HG02938 (cell line): ENCODE data around the gene PITPNM3.

ENCODE experiments used
- ATAC-seq: cut with Tn5 transposase; IDR thresholded peaks from one replicate; pipeline ENCODE4 v1.9.1; 2021; ENCODE audit warnings: mild to moderate bottlenecking, moderate library complexity; ENCODE audit not compliant: unreplicated experiment

PITPNM3 gene

DNA sequence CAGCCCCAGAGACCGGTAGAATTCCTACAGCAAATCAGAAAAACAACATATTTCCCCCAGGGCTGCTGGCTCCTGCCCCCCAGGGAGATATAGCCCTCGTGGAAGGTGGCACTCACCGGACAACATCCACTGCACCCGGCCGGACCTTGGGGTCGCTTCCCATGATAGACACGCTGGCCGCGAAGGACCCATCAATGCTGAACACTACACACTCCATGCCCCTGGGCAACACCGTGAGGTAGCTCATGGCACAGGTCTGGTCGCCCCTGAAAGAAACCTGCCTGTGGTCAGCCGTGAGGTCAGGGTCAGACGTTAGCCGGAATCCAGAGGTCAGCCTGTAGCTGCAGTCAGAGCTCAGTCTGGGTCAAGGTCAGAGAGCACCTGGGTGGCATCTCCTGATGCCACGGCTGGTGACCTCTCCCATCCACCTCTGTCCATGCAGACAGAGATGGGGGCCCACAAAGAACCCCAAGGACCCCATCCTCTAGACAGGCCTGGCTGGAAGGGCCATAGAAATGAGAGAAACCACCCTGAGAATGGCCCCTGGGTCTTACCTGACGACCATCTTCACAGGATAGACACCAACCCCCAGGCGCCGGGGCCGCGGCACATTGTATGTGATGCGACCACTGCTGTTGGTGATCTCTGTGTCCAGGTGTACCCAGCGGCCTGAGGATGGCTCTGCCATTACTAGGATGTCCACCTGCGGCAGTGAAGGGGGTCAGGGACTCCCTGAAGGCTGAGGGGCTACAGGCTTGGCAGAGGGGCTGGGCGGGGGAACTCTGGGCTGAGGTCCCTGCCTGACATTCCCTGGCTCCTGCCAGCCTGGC lies 92.5 kb downstream of the PITPNM3 start:
- no peak for ATAC-seq

DNA sequence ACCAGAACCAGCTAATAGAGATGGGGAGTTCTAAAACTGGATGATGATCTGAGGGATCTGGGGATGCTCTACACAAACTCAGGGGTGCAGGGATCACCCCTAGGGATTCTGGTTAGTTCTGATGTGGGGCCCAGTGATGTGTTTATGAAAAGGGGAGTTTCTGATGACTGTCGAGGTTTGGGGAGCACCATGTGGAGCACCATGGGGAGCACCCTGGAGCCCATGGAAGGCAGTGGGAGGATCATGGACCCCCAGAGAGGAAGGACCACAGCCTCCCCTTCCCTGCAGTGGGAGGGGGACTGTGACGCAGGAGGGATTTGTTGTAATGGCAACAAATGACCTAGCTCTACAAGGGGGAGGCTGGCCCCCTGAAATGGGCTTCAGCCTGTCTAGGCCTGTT lies 93.7 kb downstream of the PITPNM3 start:
- ATAC-seq, result no peak

DNA sequence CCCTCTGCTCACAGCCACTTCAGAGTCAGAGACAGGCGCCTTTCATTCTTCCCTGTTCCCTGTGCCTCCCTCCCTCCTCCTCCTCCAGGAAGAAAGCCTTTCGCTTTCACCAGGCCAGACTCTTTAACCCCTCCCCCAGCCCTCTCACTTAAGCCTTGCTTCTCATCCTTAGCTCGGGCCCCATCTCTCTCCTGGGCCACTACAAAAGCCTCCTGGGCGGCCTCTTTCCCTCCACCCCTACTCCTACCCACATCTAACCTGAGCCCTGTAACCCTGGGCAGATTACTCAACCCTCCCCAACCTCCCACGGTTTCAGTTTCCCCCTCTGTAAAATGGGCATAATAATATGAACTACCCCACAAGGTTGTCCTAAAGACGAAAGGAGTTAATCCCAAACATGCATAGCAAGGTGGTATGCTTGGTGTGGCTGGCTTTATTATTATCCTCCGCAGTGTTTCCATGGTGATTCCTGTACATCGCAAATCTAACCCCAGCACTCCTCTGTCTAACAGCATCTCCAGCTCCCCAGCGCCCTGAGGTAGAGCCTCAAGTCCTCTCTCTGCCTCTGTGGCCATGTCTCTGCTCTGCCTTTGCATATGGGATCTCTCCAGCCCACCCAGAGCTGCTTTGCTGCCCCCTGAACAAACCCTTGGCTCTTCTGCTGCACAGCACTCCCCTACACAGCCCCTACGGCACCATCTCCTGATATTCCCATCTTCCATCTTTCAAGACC lies 94.4 kb downstream of the PITPNM3 start:
- ATAC-seq, result no peak

DNA sequence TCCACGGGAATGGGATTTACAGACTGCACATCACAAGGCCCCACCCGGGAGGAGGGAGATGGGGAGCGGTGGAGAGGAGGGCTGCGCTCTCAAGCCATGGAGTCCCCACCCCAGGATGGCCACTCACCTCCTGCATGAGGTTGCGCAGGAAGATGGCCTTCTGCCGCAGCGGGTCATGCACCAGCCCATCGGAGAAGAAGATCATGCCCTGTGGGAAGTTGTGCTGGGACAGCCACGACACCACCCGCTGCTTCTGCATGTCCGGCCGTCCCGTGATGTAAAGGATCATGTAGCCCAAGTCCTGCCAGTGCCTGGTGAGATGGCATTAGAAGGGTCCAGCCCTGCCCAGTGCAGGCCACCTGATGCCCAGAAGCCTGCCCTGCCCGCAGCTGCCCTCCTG lies 95.1 kb downstream of the PITPNM3 start:
- no peak for ATAC-seq

DNA sequence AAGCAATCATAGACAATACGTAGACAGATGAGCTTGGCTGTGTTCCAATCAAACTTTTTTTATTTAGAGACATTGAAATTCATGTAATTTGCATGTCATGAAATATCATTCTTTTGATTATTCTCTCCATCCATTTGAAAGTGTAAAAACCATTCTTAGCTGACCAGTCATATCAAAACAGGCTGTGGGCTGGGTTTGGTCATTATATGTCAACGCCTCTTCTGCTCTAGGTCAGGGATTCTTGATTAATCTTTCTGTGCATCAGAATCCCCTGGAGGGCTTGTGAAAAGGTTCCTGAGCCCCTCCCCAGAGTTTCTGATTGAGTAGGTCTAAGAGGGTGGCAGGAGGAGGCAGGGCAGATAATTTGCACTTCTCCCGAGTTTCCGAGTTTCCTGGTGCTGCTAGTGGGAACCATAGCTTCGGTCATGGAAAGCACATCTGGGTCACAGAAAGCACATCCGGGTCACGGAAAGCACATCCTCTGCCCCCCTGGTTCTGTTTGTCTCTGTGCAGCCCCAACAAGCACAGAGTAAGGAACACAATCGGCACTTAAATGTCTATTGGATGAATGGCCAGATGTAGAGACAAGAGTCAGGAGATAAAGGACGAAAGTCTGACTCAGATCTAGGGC lies 95.7 kb downstream of the PITPNM3 start:
- no peak for ATAC-seq

DNA sequence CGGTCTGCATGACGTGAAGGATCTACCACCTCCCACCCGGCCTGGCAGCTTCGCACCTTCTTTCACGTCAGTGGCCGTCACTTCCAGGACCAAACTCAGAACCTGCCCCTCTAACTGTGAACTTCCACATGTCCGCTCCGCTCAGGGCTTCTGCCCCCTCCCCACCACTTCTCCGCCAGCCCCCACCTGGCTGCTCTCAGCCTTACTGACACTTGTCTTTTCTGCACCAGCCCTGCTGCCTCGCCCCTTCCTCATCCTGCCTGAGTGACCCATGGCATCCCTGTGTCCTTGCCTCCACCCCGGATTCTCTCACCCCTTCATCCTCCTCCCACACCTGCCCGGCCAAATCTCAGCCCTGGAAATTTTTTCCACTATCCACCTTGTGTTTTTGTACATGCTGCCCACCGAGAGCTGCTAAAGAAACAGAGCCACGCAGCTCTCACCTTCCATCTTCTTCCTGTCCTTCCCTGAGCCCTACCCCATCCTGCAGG lies 97.8 kb downstream of the PITPNM3 start:
- ATAC-seq, result no peak

DNA sequence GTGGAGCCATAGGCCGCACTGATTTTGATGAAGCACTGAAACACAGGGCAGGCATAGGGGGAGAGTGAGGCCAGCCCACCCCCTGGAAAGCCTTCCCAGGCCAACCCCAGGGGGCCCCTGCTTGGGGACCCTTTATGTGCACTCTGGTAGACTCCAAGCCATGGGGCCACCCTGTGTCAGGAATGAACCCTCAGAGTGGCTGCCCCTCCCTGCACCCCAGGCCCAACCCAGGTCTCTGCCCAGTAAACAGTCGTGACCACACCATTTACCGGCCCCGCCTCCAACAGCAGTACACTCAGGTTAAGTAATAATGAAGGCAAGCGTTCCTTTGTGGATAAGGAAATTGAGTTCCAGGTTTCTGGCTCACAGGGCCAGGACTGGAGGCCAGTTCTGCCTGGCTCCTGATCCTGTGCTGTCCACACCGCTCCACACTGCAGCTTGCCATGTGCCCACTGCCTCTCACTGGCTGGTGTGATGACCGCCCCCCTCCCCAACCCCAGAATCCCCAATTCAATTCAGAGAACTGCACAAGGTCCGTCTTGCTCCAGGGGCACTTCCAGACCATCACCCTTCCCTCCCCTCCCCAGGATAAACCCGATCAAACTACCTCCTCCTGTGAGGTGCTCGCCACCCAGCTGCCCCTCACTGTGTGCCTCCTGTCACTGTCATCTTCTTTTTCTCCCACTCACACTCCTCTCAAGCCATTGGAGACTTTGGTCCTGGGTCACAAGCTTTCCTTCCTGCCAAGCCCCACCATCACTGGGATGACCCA lies 98.5 kb downstream of the PITPNM3 start:
- no peak for ATAC-seq

DNA sequence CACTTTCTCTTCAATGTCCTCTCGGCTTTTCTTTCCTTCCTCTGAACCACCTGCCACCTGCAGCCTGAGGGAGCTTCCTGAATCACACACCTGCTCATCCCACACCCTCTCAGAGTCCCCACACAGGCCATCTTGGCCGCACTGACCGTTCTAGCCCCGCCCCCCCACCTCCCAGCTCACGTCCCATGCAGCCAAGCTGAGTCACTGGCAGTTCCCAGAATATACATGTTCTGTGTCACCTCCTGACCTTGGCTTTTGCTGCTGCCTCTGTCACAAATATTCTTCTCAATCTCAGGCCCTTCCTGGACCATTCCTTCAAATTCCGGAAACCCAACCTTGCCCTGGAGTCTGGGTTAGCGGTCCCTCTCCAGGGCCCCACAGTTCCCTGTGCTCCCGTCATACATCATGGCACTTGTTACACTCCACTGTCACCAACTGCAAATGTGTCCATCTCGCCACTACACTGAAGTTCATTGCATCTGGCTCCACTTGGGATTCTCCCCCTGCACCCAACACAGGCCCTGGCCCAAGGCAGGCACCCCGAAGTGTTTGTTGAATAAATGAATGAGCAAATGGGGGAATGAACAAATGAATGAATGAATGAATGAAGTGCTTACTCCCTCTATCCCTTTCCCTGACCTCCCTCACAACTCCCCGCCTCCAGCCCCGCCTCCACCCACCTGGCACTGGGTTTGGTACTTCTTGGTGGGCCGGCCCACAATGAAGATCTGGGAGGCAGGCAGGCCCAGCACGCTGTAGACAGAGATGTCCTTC lies 99.3 kb downstream of the PITPNM3 start:
- no peak for ATAC-seq

DNA sequence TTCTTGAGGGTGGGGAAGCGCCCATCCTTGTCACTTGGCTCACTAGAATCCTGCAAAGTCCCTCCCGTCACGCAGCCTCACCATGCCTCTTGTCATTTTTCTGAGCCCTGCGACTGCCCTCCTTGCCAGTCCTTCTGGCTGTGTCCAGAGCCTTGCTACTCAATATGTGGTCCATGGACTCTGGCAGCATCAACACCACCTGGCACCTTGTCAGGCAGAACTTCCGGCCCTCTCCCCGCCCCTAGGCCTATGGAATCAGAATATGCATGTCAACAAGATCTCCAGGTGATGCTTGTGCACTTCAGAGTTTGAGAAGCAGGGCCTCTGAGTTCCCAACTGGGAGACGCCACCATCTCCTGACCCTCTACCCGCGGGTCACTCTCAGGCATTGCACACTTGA lies 100.0 kb downstream of the PITPNM3 start:
- ATAC-seq, result no peak

DNA sequence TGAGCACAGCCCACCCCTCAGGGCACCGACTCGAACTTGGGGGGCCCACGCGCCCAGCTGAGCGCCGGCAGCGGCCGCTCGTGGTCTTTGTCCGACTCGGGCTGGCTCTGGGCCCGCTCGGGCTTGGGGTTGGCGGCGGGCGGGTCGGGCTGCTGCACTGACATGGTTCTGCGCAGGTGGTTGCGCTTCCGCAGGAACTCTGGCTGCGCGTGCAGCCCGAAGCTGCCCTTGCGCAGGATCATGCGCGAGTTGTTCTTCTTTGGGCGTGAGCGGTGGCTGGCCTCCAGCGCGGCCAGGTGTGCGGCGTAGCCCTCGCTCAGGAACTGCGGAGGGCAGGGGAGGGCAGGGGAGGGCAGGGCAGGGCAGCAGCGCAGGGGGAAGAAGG lies 101.0 kb downstream of the PITPNM3 start:
- no peak for ATAC-seq

DNA sequence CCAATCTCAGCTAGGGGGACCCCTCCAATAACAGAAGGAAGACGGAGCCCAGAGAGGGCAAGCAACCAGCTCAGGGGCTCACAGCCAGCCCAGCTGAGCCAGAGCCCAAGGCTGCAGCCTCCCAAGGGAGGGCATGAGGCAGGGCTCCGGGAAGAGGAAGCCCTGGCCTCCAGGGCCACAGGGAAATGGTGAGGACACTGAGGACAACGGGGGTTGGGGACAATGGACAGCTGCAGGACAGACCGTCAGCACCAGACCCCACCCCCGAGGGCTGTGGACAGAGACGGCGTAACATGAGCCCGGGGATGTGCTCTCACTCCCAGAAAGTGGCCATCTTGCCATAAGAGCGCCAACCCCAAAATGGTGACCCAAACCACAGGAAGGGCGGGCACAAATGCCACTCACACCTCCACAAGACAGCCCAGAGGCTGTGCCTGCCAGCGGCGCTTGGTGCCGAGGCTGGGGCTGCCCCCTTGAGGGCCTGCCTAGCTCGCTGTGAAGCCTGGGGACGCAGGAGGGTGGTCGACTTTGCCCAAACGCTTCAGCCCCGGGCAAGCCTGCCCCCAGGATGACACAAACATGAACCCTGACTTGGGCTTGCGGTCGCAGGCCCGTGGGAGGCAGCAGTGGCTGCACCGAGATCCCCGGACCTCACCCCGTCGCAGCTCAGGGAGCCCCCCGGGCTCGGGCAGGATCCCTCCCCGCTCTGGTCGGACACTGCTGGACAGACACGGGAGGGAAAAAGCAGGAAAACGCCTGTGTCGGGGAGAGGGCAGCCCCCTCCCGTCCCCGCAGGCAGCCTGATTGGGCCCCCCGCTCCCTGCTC lies 101.6 kb downstream of the PITPNM3 start:
- no peak for ATAC-seq

DNA sequence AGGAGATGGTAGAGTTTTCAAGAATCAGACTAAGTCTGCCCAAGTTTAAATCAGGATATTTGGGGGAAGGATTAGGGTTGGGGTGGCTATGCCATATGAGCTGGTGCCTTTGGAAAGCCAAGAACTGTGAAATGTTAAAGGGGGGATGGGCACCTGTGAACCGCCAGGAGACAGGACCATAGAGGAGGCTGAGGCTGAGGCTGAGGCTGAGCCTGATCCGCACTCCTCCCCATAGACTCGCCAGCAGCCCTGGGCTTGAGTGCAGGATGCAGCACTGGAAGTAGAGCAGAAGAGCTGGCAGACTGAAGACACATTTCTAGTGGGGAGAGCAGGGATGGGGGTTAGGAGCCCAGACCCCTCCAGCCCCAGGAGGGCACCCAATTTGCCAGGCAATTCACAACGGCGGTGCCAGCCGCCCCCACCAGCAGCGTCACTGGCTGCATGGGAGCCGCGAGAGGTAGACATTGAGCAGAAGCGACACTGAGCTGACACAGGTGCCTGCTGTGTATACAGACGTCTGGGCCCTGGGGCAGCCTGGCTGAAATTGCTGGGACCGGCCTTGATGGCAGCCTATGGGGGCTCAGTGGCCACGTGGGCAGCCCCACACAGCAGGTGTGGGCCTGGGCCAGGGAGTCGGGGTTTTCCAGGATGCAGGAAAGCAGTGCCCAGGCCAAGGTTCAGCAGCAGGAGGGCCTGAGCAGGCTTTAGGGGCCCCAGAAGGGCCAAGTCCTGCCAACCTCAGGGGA lies 102.9 kb downstream of the PITPNM3 start:
- no peak for ATAC-seq

DNA sequence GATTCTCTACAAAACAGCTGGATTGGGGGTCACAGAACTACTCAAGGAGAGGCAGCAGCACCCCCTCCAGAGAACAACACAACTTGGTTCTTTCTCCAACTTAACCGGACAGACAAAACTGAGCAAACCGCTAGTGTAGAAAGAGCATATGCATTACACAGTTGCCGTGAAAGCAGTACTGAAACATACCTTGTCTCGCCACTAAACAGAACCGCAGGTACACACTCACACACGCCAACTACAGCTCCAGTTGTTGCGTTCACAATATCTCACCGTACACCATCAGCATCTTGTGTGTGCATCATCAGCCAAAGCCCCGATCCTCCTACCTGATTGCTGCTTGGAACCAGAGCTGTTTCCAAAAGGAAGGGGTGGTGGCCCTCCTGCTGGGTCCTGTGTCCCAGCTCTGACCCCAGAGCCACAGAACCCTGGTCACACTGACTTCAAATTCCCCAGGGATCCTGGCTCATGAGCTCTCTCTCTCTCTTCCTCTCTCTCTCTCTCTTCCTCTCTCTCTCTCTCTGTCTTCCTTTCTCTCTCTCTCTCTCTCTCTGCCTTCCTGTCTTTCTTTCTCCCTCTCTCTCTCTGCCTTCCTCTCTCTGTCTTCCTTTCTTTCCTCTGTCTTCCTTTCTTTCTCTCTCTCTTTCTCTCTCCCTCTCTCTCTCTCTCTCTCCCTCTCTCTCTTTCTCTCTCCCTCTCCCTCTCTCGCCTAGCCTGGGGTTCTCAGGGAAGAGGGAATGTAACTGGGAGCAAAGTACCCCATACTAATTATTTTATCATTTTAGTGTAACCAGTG lies 103.7 kb downstream of the PITPNM3 start:
- no peak for ATAC-seq

DNA sequence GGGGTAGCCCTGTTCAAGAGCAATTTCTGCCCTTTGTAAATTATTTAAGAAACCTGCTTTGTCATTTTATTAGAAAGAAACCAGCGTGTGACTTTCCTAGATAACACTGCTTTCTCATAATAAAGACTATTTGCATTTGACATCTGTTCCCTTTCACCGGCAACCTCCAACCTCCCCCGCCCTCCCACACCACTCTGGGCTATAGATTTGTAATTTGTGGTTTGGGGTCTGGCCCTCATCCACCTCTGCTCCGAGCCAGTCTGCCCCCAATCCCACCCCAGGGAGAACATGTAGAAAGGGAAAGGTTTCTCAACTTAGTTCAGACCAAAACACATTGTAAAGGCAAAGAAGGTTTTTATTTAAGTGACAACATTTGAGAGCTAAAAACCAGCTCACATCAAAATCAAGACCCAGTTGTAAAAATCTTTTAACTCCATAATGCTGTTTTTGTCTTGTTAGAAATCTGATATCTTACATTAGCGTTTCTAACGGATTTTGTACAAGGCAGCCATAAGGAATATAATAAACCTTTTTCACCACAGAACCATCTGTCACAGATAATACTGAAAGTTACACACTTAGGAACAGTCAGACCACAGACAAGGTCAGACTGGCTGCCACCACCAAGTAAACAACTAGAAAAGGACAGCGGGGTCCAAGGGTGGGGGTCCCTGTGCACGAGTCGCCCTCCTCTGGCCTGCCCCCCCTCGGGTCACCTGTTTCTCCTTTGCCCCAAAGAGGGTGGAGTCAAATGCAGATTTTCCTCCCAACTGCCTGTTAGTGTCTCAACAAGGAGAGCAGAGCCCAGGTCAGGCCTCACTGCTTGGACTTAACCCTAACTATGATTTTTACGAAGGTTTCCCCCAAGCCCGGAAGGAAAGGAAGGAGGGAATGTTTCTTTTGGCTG lies 105.2 kb downstream of the PITPNM3 start:
- no peak for ATAC-seq

DNA sequence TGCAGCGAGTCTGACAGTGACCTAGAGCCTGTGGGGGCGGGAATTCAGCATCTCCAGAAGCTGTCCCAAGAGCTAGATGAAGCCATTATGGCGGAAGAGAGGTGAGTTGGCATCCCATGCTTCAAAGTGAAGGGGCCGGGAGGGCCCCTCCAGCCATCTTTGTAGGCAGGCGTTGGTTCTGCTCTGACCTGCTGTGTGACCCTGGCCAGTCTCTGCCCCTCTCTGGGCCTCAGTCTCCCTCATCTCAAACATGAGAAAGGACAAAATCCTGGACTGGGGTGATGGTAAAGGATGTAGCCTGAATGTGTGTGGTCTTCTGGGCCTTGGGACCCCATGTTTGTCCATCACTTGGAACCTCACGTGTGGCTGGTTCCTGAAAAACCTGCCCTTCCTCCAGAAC lies 107.0 kb downstream of the PITPNM3 start:
- ATAC-seq, result no peak

DNA sequence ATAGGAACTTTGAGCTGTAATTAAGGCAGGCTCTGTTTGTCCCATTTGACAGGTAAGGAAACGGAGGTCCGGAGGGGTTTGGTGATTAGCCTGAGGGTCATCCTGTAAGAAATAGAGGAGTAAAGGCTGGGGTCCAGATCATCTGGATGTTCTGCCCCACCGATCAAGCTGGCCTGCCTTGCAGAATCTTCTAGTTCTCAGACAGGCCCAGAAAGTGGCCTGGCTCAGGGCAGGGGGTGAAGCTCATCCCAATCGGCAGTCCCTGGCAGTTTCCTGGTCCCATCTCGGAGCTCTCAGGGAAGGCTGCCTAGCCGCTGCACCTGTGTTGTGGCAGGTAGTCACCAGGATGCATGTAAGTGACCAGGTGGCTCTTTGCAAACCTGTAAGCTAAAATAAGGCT lies 107.9 kb downstream of the PITPNM3 start:
- ATAC-seq, result no peak
